HG03060 (cell line): Measurements from ENCODE around the gene GRB10.

ENCODE experiments used
- ATAC-seq: cut with Tn5 transposase; IDR thresholded peaks from one replicate; pipeline ENCODE4 v1.9.1; 2021; ENCODE audit warnings: low read depth, moderate number of reproducible peaks; ENCODE audit not compliant: unreplicated experiment

The GRB10 gene

GRCh38 chr7:50660040-50660829 is 122.5 kb downstream of the GRB10 start:
- ATAC-seq: no peak

- ATAC-seq: no peak
Measured at GRCh38 chr7:50659329-50659965, 123.2 kb downstream of the GRB10 start.

GRCh38 chr7:50658696-50659095 is 124.0 kb downstream of the GRB10 start:
- no peak for ATAC-seq

- no peak for ATAC-seq
Measured at GRCh38 chr7:50657912-50658311, 124.8 kb downstream of the GRB10 start.

- no peak for ATAC-seq
Measured at GRCh38 chr7:50657341-50657873, 125.3 kb downstream of the GRB10 start.

GRCh38 chr7:50656141-50656895 is 126.4 kb downstream of the GRB10 start:
- no peak for ATAC-seq

GRCh38 chr7:50655490-50655889 is 127.2 kb downstream of the GRB10 start:
- no peak for ATAC-seq

GRCh38 chr7:50655020-50655419 is 127.7 kb downstream of the GRB10 start:
- ATAC-seq: no peak

GRCh38 chr7:50653981-50654425 is 128.7 kb downstream of the GRB10 start:
- no peak for ATAC-seq

GRCh38 chr7:50653126-50653864 is 129.4 kb downstream of the GRB10 start:
- no peak for ATAC-seq

GRCh38 chr7:50652400-50653125 is 130.1 kb downstream of the GRB10 start:
- no peak for ATAC-seq

GRCh38 chr7:50651271-50651989 is 131.3 kb downstream of the GRB10 start:
- ATAC-seq: peak; percentile 81

- no peak for ATAC-seq
Measured at GRCh38 chr7:50650057-50650664, 132.5 kb downstream of the GRB10 start.

- ATAC-seq: no peak
Measured at GRCh38 chr7:50649259-50649885, 133.3 kb downstream of the GRB10 start.

GRCh38 chr7:50648570-50649169 is 134.0 kb downstream of the GRB10 start:
- no peak for ATAC-seq

- no peak for ATAC-seq
Measured at GRCh38 chr7:50648076-50648475, 134.6 kb downstream of the GRB10 start.

GRCh38 chr7:50647286-50647980 is 135.3 kb downstream of the GRB10 start:
- no peak for ATAC-seq
